GM18873 (cell line): ENCODE results near the gene TMEM185A.
"Not testable (repeated sequence)": the region's sequence is repeated elsewhere in the genome, so short reads cannot be mapped to it uniquely, and the experiment has no call there.

Experiments
- ATAC-seq: cut with Tn5 transposase; IDR thresholded peaks from one replicate; pipeline ENCODE4 v1.9.1; 2021; ENCODE audit warnings: mild to moderate bottlenecking, moderate library complexity, moderate number of reproducible peaks; ENCODE audit not compliant: unreplicated experiment, low FRiP score

Gene TMEM185A

GRCh38 chrX:149631234-149632165 lies at the start of gene TMEM185A:
Gene TMEM185A, minus strand, starts transcription at chrX:149631792. Its CDS starts 212 bp downstream, at chrX:149631580.
- ATAC-seq: no peak

- ATAC-seq: no peak
These were observed 49.6 kb upstream of the TMEM185A start for GRCh38 chrX:149681182-149681581.

- not testable (repeated sequence) for ATAC-seq
These were observed 47.6 kb upstream of the TMEM185A start for GRCh38 chrX:149679164-149679678.

- not testable (repeated sequence) for ATAC-seq
These were observed 44.0 kb upstream of the TMEM185A start for GRCh38 chrX:149675554-149675953.

- not testable (repeated sequence) for ATAC-seq
These were observed 43.5 kb upstream of the TMEM185A start for GRCh38 chrX:149675088-149675487.

- not testable (repeated sequence) for ATAC-seq
These were observed 29.0 kb upstream of the TMEM185A start for GRCh38 chrX:149660613-149661012.

- ATAC-seq: not testable (repeated sequence)
These were observed 24.8 kb upstream of the TMEM185A start for GRCh38 chrX:149656260-149656884.

- ATAC-seq: no peak
These were observed 20.8 kb upstream of the TMEM185A start for GRCh38 chrX:149652232-149652981.

GRCh38 chrX:149650162-149650561 lies 18.6 kb upstream of the TMEM185A start:
- ATAC-seq: no peak

- no peak for ATAC-seq
These were observed 17.3 kb upstream of the TMEM185A start for GRCh38 chrX:149648932-149649331.

- ATAC-seq: no peak
These were observed 15.9 kb upstream of the TMEM185A start for GRCh38 chrX:149647505-149647904.

GRCh38 chrX:149643496-149643895 lies 11.9 kb upstream of the TMEM185A start:
- ATAC-seq: no peak

GRCh38 chrX:149641835-149642234 lies 10.2 kb upstream of the TMEM185A start:
- ATAC-seq: no peak

- no peak for ATAC-seq
These were observed 9.8 kb upstream of the TMEM185A start for GRCh38 chrX:149641432-149641831.

GRCh38 chrX:149639568-149639967 lies 8.0 kb upstream of the TMEM185A start:
- ATAC-seq: no peak

GRCh38 chrX:149638860-149639259 lies 7.3 kb upstream of the TMEM185A start:
- no peak for ATAC-seq

- no peak for ATAC-seq
These were observed 1.9 kb upstream of the TMEM185A start for GRCh38 chrX:149633511-149633910.

- no peak for ATAC-seq
These were observed 835 bp downstream of the TMEM185A start for GRCh38 chrX:149630681-149631233.

GRCh38 chrX:149629730-149630387 lies 1.7 kb downstream of the TMEM185A start:
- no peak for ATAC-seq

GRCh38 chrX:149628768-149629167 lies 2.8 kb downstream of the TMEM185A start:
- no peak for ATAC-seq
